PFSK-1 (cell line): ENCODE data around the gene RTP3.
A peak's percentile ranks its signal among the peaks of the same experiment; 100 is the strongest.

ENCODE experiments used
- FOXP2 ChIP-seq: optimal IDR thresholded peaks from 2 replicates; pipeline ENCODE3; 2011; ENCODE audit warnings: borderline replicate concordance, control low read depth, inconsistent platforms; ENCODE audit not compliant: insufficient read depth; ENCODE audit errors: extremely low read length, extremely low read depth
- POLR2AphosphoS5 ChIP-seq: IDR thresholded peaks from 2 replicates; pipeline ENCODE4 v1.6.1; 2012; ENCODE audit warnings: low read depth, mild to moderate bottlenecking, control low read depth, low read length, moderate library complexity
- REST ChIP-seq, 2 experiments: IDR thresholded peaks; 2 replicates each; pipeline versions ENCODE4 v1.6.1 to v1.8.0; 2011 to 2012; ENCODE audit warnings: low read depth in 2 of 2, low read length in 2 of 2, control low read depth in 1 of 2, inconsistent platforms in 1 of 2, mild to moderate bottlenecking in 1 of 2, moderate library complexity in 1 of 2; ENCODE audit not compliant: insufficient read depth in 1 of 2
- SIN3A ChIP-seq: IDR thresholded peaks from 2 replicates; pipeline ENCODE4 v1.6.1; 2012; ENCODE audit warnings: mild to moderate bottlenecking, low read length, moderate library complexity, borderline replicate concordance; ENCODE audit not compliant: insufficient read depth
- TAF1 ChIP-seq: IDR thresholded peaks from 2 replicates; pipeline ENCODE4 v1.6.1; 2012; ENCODE audit warnings: low read length, control low read depth, borderline replicate concordance; ENCODE audit not compliant: insufficient read depth

RTP3 gene

GRCh38 chr3:46484911-46485778, 12.6 kb upstream of the RTP3 start:
- TF ChIP-seq REST (IDR thresholded peaks at IDR 0.05; ENCODE audit: insufficient read depth in 1 of 2, low read depth in 2 of 2, low read length in 2 of 2) (no peak), TAF1 (no peak), FOXP2 (no peak), POLR2AphosphoS5 (no peak), SIN3A (no peak)

- TF ChIP-seq REST (IDR thresholded peaks at IDR 0.05; ENCODE audit: insufficient read depth in 1 of 2, low read depth in 2 of 2, low read length in 2 of 2): no peak
- no peak for TF ChIP-seq POLR2AphosphoS5
- TF ChIP-seq TAF1: no peak
- no peak for TF ChIP-seq SIN3A
- TF ChIP-seq FOXP2: no peak
Observed at GRCh38 chr3:46485779-46486175, 12.0 kb upstream of the RTP3 start.

- TF ChIP-seq FOXP2 (peak; percentile 44), TAF1 (no peak)
Observed at GRCh38 chr3:46488735-46489361, 8.9 kb upstream of the RTP3 start.

GRCh38 chr3:46489381-46489780, 8.4 kb upstream of the RTP3 start:
- no peak for TF ChIP-seq REST (IDR thresholded peaks at IDR 0.05; ENCODE audit: insufficient read depth in 1 of 2, low read depth in 2 of 2, low read length in 2 of 2)
- TF ChIP-seq POLR2AphosphoS5: no peak
- TF ChIP-seq SIN3A: no peak
- no peak for TF ChIP-seq TAF1
- TF ChIP-seq FOXP2: no peak

GRCh38 chr3:46489875-46490274, 7.9 kb upstream of the RTP3 start:
- no peak for TF ChIP-seq REST (IDR thresholded peaks at IDR 0.05; ENCODE audit: insufficient read depth in 1 of 2, low read depth in 2 of 2, low read length in 2 of 2)
- TF ChIP-seq TAF1: no peak
- no peak for TF ChIP-seq SIN3A
- no peak for TF ChIP-seq FOXP2
- no peak for TF ChIP-seq POLR2AphosphoS5
